MM.1S (cell line): ENCODE measurements around the gene PTPRD.

Experiments
- CTCF ChIP-seq: fragments of 300-600 bp; sonication (generic); IDR thresholded peaks from 2 replicates; pipeline ENCODE4 v1.5.1; 2016; ENCODE audit warnings: antibody characterized with exemption, low read length, mixed read lengths
- EZH2 ChIP-seq: fragments of 300-600 bp; sonication (generic); optimal IDR thresholded peaks from 2 replicates; pipeline ENCODE3; 2017; ENCODE audit warnings: low read depth, mild to moderate bottlenecking, antibody characterized with exemption, low read length, mixed read lengths
- EZH2phosphoT487 ChIP-seq: fragments of 300-600 bp; sonication (generic); IDR thresholded peaks from 2 replicates; pipeline ENCODE4 v1.6.1; 2018; ENCODE audit warnings: antibody characterized with exemption, low read length

GRCh38 chr9:8374471-8374870, 2238.3 kb downstream of the PTPRD start:
- TF ChIP-seq CTCF: no peak
- no peak for TF ChIP-seq EZH2
- no peak for TF ChIP-seq EZH2phosphoT487
